PC-9 (cell line): ENCODE results near the gene PRLR.

Source experiments
- EZH2 ChIP-seq: fragments of 200-600 bp; sonication (generic); IDR thresholded peaks from 2 replicates; pipeline ENCODE4 v1.8.0; 2017; ENCODE audit warnings: antibody characterized with exemption, low read depth
- TF ChIP-seq, protein P1 (sequence below): fragments of 200-600 bp; sonication (generic); conservative IDR thresholded peaks from 2 replicates; pipeline ENCODE4 v1.6.1; 2017; ENCODE audit warnings: mixed run types, antibody characterized with exemption, mild to moderate bottlenecking, moderate library complexity

DNA sequence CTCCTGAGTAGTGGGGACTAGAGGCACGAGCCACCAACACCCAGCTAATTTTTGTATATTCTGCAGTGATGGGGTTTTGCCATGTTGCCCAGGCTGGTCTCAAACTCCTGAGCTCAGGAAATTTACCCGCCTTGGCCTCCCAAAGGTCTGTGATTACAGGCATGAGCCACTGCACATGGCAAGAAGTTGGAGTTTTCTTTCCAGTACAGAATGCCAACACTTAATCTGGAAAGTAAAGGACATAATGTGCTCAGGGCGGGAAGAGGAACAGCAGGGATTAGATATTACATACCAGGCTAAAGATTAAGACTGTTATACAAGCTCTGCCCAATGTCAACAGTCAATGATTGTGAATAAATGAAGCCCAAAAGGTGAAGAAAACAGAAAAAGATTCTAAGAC is 135.3 kb downstream of the PRLR start:
- TF ChIP-seq, protein P1, sequence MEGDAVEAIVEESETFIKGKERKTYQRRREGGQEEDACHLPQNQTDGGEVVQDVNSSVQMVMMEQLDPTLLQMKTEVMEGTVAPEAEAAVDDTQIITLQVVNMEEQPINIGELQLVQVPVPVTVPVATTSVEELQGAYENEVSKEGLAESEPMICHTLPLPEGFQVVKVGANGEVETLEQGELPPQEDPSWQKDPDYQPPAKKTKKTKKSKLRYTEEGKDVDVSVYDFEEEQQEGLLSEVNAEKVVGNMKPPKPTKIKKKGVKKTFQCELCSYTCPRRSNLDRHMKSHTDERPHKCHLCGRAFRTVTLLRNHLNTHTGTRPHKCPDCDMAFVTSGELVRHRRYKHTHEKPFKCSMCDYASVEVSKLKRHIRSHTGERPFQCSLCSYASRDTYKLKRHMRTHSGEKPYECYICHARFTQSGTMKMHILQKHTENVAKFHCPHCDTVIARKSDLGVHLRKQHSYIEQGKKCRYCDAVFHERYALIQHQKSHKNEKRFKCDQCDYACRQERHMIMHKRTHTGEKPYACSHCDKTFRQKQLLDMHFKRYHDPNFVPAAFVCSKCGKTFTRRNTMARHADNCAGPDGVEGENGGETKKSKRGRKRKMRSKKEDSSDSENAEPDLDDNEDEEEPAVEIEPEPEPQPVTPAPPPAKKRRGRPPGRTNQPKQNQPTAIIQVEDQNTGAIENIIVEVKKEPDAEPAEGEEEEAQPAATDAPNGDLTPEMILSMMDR: no peak
- TF ChIP-seq EZH2: no peak
